Measurements from ENCODE around the gene NANP.
"Not testable (repeated sequence)": the region's sequence is repeated elsewhere in the genome, so short reads cannot be mapped to it uniquely, and the experiment has no call there.

Gene NANP

DNA sequence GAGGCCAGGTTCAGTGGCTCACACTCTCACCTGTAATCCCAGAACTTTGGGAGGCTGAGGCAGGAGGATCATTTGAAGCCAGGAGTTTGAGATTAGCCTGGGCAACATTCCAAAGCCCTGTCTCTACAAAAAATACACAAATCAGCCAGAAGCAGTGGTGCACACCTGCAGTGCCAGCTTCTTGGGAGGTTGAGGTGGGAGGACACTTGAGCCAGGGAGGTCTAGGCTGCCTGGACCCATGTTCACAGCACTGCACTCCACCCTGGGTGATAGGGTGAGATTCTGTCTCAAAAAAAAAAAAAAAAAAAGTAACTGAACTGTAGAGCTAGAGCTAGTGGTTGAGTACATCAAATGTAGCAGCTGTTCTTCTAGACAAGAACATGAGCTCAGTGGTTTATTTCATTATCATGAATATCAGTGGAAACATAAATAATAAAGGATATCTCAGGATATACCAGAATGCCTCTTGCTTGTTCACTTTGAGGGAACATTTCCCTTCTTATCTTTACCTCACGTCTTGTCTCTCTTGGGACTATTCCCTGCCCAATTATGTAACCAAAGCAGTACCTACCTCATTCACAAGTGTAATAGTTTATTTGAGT is 17.6 kb downstream of the NANP start:
- no peak for DNase-seq (ENCODE audit: low read depth in 2 of 2)

DNA sequence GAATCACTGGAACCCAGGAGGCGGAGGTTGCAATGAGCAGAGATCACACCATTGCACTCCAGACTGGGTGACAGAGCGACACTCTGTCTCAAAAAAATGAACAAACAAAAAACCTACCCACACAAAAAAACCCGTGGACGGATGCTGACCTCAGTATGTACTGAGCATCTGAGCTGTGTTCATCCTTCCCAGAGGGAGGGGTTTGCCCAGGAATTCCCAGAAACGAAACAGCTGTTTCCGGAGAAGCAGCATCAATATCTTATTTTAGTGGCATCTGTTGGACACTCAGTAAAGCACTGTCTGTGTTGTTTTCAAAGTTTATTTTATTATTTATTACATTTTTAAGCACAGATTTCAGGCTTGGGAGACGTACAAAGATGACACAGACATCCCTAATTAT is 18.7 kb downstream of the NANP start:
- DNase-seq (ENCODE audit: low read depth in 2 of 2) = no peak

DNA sequence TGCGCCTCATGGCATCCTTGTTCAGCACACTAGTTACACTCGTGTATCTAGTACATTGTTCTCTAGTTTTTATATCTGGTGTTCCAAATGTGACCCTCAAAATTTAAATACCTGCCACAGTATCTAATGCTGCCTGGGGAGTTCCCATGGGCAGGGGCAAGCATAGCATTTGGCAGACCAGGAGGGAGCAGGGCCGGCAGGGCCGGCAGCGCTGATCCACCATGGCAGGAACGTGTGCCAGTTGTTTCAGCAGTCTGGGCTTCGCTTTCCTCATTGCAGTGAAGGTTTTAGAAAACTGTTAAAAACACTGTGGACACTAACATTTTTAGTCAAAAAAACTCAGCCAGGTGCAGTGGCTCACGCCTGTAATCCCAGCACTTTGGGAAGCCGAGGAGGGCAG is 19.2 kb downstream of the NANP start:
- no peak for DNase-seq (ENCODE audit: low read depth in 2 of 2)

DNA sequence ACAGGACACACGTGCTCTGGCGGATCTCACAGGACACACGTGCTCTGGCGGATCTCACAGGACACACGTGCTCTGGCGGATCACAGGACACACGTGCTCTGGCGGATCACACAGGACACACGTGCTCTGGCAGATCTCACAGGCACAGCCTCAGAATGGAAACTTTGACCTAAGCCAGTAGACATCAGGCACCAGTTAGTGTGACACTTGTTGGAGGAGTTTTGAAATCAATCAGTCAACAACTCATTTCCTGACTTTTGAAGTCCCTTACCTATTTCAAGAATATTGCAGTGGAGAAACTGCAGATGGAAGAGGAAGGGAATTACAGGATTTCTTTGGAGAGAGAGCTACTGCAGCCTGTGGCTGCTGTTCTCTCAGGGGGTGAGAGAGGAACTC is 20.9 kb downstream of the NANP start:
- not testable (repeated sequence) for DNase-seq (ENCODE audit: low read depth in 2 of 2)

DNA sequence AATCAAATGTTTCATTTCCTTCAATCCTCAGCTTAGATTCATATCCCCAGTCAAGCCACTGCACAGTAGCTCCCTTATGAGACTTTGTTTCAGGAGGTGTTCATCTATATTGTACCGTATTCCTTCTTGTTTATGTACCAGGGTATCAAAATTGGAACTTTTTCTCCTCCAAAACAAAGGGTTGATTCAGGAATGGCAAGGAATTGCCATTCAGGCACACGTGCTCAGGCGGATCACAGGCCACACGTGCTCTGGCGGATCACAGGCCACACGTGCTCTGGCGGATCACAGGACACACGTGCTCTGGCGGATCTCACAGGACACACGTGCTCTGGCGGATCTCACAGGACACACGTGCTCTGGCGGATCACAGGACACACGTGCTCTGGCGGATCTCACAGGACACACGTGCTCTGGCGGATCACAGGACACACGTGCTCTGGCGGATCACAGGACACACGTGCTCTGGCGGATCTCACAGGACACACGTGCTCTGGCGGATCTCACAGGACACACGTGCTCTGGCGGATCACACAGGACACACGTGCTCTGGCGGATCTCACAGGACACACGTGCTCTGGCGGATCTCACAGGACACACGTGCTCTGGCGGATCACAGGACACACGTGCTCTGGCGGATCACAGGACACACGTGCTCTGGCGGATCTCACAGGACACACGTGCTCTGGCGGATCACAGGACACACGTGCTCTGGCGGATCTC is 21.5 kb downstream of the NANP start:
- DNase-seq (ENCODE audit: low read depth in 2 of 2) = not testable (repeated sequence)

DNA sequence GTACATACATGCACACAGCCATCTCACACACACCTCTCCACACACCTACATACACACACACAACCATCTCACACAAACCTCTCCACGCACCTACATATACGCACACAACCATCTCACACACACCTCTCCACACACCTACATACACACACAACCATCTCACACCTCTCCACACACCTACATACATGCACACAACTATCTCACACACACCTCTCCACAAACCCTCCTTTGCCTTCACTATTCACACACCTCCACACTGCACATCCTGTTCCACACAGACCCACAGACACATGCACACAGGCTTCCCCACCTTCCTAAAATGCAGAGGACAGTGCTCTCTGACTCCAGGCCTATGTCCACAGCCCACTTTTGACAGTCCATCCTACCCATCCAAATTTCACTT is 22.2 kb downstream of the NANP start:
- DNase-seq (ENCODE audit: low read depth in 2 of 2) = no peak

DNA sequence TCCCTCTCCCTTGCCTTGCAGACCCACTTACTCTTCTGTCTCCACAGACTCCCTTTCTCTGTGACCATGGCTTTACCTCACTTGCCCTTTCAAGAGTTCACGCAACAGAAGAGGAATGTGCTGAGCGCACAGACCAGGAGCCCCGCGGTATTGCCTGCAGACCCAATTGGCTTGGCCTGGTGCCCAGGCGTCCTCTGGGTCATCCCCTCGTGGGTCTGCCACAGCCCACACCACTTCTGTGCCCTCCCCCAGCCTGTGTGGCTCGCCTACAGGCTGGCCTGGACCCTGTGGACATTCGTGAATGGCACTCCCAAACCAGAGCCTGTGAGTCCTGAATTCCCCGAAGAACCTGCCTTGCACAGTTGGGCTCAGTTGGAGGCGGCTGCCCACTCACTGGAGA is 23.2 kb downstream of the NANP start:
- no peak for DNase-seq (ENCODE audit: low read depth in 2 of 2)

DNA sequence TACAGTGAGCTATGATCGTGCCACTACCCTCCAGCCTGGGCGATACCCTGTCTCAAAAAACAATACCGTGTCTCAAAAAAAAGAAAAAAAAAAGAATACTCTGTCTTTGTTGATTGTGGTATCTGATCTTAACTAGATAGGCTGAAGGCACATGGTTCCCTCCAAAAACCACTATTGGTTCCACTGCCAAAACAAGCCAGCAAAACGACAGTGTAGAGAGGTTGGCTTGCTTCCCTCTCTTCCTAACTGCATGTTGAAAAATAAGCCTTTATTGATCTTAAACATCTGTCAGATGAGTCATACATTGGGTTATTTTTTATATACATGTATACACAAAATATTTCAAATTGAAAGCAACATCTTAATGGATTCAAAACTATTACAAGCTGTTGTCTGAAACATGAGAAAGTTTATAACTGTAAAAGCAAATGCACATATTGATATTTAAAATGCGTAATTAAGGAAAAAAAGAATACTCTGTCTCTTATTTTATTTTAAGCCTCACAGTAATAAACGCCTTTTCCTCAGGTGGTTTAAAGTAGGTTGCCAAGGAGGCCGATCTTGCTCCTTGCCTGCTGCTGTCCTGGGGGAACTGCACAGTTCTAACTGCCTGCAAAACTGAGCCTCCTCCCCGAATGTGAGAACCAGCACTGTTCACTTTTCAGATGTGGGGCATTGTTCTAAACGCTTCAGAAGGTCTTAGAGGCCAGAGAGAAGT is 31.5 kb downstream of the NANP start:
- DNase-seq (ENCODE audit: low read depth in 2 of 2) = no peak

DNA sequence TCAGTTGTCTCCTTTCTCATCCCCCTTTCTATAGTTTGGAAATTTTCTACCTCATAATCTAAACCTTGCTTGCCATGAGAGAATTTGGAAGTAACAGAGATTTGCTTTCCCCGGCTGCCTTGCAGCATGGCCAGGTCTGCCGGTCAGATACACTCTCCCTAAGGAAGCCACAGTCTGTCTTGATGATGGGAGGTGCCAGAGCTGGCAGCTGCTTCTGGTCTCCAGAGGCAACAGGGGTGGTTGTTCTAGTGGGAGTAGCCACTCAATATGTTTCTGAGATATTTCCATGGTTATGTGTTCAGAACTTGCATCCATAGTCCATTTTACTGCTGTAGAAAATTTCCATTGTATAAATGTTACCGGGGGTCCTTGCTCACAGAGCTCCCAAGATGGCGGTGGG is 33.0 kb downstream of the NANP start:
- DNase-seq (ENCODE audit: low read depth in 2 of 2) = not testable (repeated sequence)

DNA sequence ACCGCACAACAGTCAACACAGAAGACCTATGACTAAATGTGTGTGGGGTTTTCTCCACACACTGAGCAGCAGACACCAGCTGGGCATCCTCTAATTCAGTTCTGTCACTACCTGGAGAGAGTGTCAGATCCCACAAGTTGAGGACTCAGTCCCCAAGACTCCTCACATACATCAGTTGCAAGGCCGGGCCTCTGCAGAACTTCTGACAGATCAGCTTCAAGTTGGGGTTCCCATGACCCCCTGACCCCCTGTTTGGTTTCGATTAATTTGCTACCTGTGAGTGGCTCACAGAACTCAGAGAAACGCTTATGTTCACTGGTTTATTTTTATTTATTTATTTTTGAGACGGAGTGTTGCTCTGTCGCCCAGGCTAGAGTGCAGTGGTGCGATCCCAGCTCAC is 35.3 kb downstream of the NANP start:
- DNase-seq (ENCODE audit: low read depth in 2 of 2) = no peak

DNA sequence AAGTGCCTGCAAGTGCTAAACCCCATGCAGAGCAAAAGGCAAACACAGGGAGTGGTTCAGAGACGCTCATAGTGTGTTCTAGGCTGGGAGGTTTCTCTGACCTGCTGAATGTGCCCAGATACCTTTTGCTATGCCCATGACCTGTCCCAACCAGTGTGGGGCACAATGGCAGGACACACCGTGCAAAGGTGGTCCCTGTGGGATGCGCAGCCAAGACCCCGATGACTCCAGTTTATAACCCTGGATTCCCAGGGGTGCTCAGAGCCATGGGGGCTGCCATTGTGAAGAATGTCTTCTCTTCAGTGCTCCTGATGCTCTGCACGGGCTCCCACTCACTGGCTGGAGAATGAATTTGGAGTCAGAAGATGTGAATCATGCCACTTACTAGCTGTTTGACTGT is 36.3 kb downstream of the NANP start:
- DNase-seq (ENCODE audit: low read depth in 2 of 2) = no peak

DNA sequence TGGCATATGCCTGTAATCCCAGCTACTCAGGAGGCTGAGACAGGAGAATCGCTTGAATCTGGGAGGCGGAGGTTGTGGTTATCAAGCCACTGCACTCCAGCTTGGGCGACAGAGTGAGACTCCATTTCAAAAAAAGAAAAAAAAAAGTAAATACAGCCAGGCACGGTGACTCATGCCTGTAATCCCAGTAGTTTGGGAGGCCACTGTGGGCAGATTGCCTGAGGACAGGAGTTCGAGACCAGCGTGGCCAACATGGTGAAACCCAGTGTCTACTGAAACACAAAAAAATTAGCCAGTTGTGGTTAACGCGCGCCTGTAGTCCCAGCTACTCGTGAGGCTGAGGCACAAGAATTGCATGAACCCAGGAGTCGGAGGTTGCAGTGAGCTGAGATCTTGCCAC is 36.9 kb downstream of the NANP start:
- no peak for DNase-seq (ENCODE audit: low read depth in 2 of 2)

GRCh38 chr20:25584905-25585704 is 38.7 kb downstream of the NANP start, which contains the start of gene NINL:
TSS of gene NINL (minus strand) at chr20:25585531. CDS start at chr20:25526587, 58,944 bp downstream.
- peak in 1 of 2 donors; percentile 4 for DNase-seq (ENCODE audit: low read depth in 2 of 2)

DNA sequence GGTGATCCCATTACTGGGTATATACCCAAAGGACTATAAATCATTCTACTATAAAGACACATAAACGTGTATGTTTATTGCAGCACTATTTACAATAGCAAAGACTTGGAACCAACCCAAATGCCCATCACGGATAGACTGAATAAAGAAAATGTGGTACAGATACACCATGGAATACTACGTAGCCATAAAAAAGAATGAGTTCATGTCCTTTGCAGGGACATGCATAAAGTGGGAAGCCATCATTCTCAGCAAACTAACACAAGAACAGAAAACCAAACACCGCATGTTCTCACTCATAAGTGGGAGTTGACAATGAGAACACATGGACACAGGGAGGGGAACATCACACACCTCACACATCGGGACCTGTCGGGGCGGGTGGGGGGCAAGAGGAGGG is 40.2 kb downstream of the NANP start:
- DNase-seq (ENCODE audit: low read depth in 2 of 2) = not testable (repeated sequence)

DNA sequence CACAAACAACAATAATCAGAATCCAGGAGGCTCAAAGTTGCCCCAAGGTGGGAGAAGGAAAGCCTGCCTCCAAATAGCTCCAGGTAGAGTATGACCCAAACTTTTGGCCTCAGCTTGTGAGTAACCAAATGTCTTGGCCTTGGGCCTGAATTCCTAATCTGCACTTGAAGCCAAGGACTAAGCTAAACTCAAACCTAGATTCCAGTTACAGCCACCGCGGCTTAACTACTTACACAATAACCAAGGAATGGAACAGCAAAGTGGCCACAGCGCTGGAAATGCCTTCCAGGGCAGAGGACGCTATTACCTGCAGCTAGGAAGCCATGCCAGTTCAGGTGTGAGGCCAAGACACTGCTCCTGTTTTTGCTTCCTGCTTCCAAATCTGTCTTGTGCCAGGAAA is 43.1 kb downstream of the NANP start:
- DNase-seq (ENCODE audit: low read depth in 2 of 2) = no peak

DNA sequence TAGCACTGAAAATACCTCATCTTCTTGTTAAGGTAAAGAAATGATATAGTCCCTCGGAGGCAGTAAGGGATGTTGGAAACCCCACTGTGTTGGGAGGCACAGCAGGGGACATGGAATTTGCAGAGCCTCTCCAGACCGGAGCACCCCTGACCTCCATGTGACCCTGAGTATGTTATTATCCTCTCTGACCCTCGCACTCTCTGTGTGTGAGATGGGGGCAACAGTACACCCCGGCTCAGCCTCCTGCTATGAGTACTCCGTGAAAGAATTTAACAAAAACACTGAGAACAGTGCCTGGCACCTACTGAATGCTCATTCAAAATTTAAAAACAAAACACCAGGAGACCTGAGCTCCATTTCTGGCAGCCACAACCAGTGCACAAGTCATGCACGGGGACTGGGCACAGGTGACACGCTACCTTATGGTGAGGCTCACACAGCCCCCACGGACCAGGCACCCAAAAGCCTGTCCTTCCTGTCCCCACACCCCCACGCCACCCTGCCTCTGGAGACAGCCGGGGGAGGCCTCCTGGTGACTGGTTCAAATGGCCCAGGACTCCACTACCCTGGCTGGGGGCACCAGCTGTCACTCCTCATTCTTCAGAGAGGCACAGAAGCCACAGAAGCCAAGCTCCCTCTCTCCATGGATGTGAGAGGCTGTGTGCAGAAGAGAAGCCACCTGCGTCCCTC is 44.6 kb downstream of the NANP start:
- no peak for DNase-seq (ENCODE audit: low read depth in 2 of 2)

- no peak for DNase-seq (ENCODE audit: low read depth in 2 of 2)
Observed at GRCh38 chr20:25576783-25577530, 46.9 kb downstream of the NANP start.

DNA sequence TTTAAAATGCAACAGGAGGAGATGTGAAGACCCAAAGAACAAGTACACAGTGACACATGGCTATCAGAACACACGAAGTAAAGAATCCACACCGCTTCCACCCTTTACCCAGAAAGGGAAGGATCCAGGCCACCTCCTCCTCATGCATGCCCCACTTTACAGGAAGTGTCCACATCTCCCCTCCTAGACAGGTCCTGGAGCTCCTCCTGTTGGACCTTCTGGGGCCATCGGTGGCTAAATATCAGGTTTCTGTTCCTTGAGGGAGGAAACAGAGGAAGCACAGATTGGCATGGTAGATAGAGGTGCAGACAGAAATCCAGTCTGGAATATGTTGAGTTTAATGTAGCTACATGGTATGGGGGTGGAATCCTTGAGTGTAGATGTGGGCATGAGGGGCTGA is 49.4 kb downstream of the NANP start:
- no peak for DNase-seq (ENCODE audit: low read depth in 2 of 2)

GRCh38 chr20:25573288-25574251 is 50.2 kb downstream of the NANP start:
- DNase-seq (ENCODE audit: low read depth in 2 of 2) = no peak

- no peak for DNase-seq (ENCODE audit: low read depth in 2 of 2)
Observed at GRCh38 chr20:25571817-25572216, 52.0 kb downstream of the NANP start.
